IPS-20b (cell line): Measurements from ENCODE around the gene PHKB.

Experiments
- H3K27ac ChIP-seq: one replicate; pipeline ENCODE4 v1.5.1; 2013; ENCODE audit warnings: low read length
- H3K27me3 ChIP-seq: 2 replicates; pipeline ENCODE4 v1.6.1; 2013; ENCODE audit warnings: mild to moderate bottlenecking, low read length, inconsistent platforms; ENCODE audit not compliant: insufficient read depth
- H3K36me3 ChIP-seq: 2 replicates; pipeline ENCODE4 v1.6.1; 2013; ENCODE audit warnings: low read depth, mild to moderate bottlenecking, inconsistent platforms, low read length, moderate library complexity; ENCODE audit not compliant: insufficient read depth
- H3K4me1 ChIP-seq: 2 replicates; pipeline ENCODE4 v1.6.1; 2013; ENCODE audit warnings: mild to moderate bottlenecking, control low read depth, inconsistent platforms, low read length, moderate library complexity; ENCODE audit not compliant: insufficient read depth
- H3K4me3 ChIP-seq: 2 replicates; pipeline ENCODE4 v1.5.1; 2013; ENCODE audit warnings: mild to moderate bottlenecking, low read length, inconsistent platforms
- H3K9ac ChIP-seq: 2 replicates; pipeline ENCODE4 v1.6.1; 2013; ENCODE audit warnings: low read depth, mild to moderate bottlenecking, inconsistent platforms, low read length, moderate library complexity
- H3K9me3 ChIP-seq: 2 replicates; pipeline ENCODE4 v1.6.1; 2013; ENCODE audit warnings: mild to moderate bottlenecking, low read depth, low read length, inconsistent platforms; ENCODE audit not compliant: insufficient read depth

Gene PHKB

GRCh38 chr16:47611848-47612493 lies 150.8 kb downstream of the PHKB start:
- H3K4me3 ChIP-seq: no peak overlapping the region
- no peaks in the 10 kb centered on the region for H3K4me1 ChIP-seq
- H3K27me3 ChIP-seq: no peaks in the 10 kb centered on the region
- no peaks in the 10 kb centered on the region for H3K36me3 ChIP-seq
- H3K9me3 ChIP-seq: no peaks in the 10 kb centered on the region
- no peak overlapping the region for H3K27ac ChIP-seq
- H3K9ac ChIP-seq: no peak overlapping the region

GRCh38 chr16:47612711-47613110 lies 151.6 kb downstream of the PHKB start:
- no peaks in the 10 kb centered on the region for H3K9me3 ChIP-seq
- peaks cover 3% of the 10 kb centered on the region; the same call in 1 of the 2 replicates for H3K4me1 ChIP-seq
- no peaks in the 10 kb centered on the region for H3K36me3 ChIP-seq
- no peak overlapping the region for H3K4me3 ChIP-seq
- no peak overlapping the region for H3K9ac ChIP-seq
- no peak overlapping the region for H3K27ac ChIP-seq
- H3K27me3 ChIP-seq: no peaks in the 10 kb centered on the region

GRCh38 chr16:47613251-47613650 lies 152.1 kb downstream of the PHKB start:
- no peak overlapping the region for H3K4me3 ChIP-seq
- peaks cover 7% of the 10 kb centered on the region; the same call in 1 of the 2 replicates for H3K4me1 ChIP-seq
- no peaks in the 10 kb centered on the region for H3K27me3 ChIP-seq
- H3K9ac ChIP-seq: no peak overlapping the region
- H3K9me3 ChIP-seq: no peaks in the 10 kb centered on the region
- no peak overlapping the region for H3K27ac ChIP-seq
- no peaks in the 10 kb centered on the region for H3K36me3 ChIP-seq

- no peak overlapping the region for H3K9ac ChIP-seq
- H3K4me1 ChIP-seq: peaks cover 7% of the 10 kb centered on the region; the same call in 1 of the 2 replicates
- H3K27ac ChIP-seq: no peak overlapping the region
- no peak overlapping the region for H3K4me3 ChIP-seq
- H3K36me3 ChIP-seq: no peaks in the 10 kb centered on the region
- H3K9me3 ChIP-seq: no peaks in the 10 kb centered on the region
- H3K27me3 ChIP-seq: no peaks in the 10 kb centered on the region
These were observed 156.6 kb downstream of the PHKB start for GRCh38 chr16:47617732-47618131.

GRCh38 chr16:47622451-47623176 lies 161.5 kb downstream of the PHKB start:
- Histone ChIP-seq H3K4me3 (no peak overlapping the region), H3K36me3 (no peaks in the 10 kb centered on the region)

GRCh38 chr16:47624563-47624962 lies 163.4 kb downstream of the PHKB start:
- H3K9ac ChIP-seq: no peak overlapping the region
- H3K4me3 ChIP-seq: no peak overlapping the region
- no peak overlapping the region for H3K27ac ChIP-seq

More at GRCh38 chr16:47622451-47623176, 161.5 kb downstream of the PHKB start:
- no peak overlapping the region for H3K9ac ChIP-seq
- no peaks in the 10 kb centered on the region for H3K9me3 ChIP-seq
- H3K27ac ChIP-seq: no peak overlapping the region
- no peaks in the 10 kb centered on the region for H3K27me3 ChIP-seq
- peaks cover 18% of the 10 kb centered on the region for H3K4me1 ChIP-seq

GRCh38 chr16:47625115-47625567 lies 164.0 kb downstream of the PHKB start:
- Histone ChIP-seq H3K9ac (no peak overlapping the region), H3K36me3 (no peaks in the 10 kb centered on the region)

More at GRCh38 chr16:47624563-47624962, 163.4 kb downstream of the PHKB start:
- H3K9me3 ChIP-seq: no peaks in the 10 kb centered on the region
- peaks cover 14% of the 10 kb centered on the region for H3K4me1 ChIP-seq
- H3K36me3 ChIP-seq: no peaks in the 10 kb centered on the region
- no peaks in the 10 kb centered on the region for H3K27me3 ChIP-seq

GRCh38 chr16:47626246-47626645 lies 165.1 kb downstream of the PHKB start:
- Histone ChIP-seq H3K4me1 (peaks cover 14% of the 10 kb centered on the region), H3K4me3 (no peak overlapping the region), H3K36me3 (no peaks in the 10 kb centered on the region), H3K27me3 (no peaks in the 10 kb centered on the region), H3K9me3 (no peaks in the 10 kb centered on the region), H3K9ac (no peak overlapping the region), H3K27ac (no peak overlapping the region)

More at GRCh38 chr16:47625115-47625567, 164.0 kb downstream of the PHKB start:
- no peaks in the 10 kb centered on the region for H3K9me3 ChIP-seq
- H3K27ac ChIP-seq: no peak overlapping the region
- H3K27me3 ChIP-seq: no peaks in the 10 kb centered on the region
- peaks cover 14% of the 10 kb centered on the region for H3K4me1 ChIP-seq
- no peak overlapping the region for H3K4me3 ChIP-seq

GRCh38 chr16:47627085-47627639 lies 166.0 kb downstream of the PHKB start:
- H3K4me3 ChIP-seq: no peak overlapping the region
- H3K9me3 ChIP-seq: no peaks in the 10 kb centered on the region
- H3K27me3 ChIP-seq: no peaks in the 10 kb centered on the region
- no peak overlapping the region for H3K9ac ChIP-seq
- no peak overlapping the region for H3K27ac ChIP-seq
- peaks cover 14% of the 10 kb centered on the region for H3K4me1 ChIP-seq
- no peaks in the 10 kb centered on the region for H3K36me3 ChIP-seq

- H3K9ac ChIP-seq: no peak overlapping the region
- H3K9me3 ChIP-seq: no peaks in the 10 kb centered on the region
- H3K4me3 ChIP-seq: no peak overlapping the region
- H3K27ac ChIP-seq: no peak overlapping the region
- H3K27me3 ChIP-seq: no peaks in the 10 kb centered on the region
- no peaks in the 10 kb centered on the region for H3K36me3 ChIP-seq
- peaks cover 14% of the 10 kb centered on the region for H3K4me1 ChIP-seq
These were observed 166.6 kb downstream of the PHKB start for GRCh38 chr16:47627721-47628120.

- H3K27me3 ChIP-seq: no peaks in the 10 kb centered on the region
These were observed 170.0 kb downstream of the PHKB start for GRCh38 chr16:47631131-47631530.

GRCh38 chr16:47634126-47634525 lies 173.0 kb downstream of the PHKB start:
- H3K27me3 ChIP-seq: no peaks in the 10 kb centered on the region
- H3K36me3 ChIP-seq: no peaks in the 10 kb centered on the region
- H3K27ac ChIP-seq: no peak overlapping the region
- H3K4me3 ChIP-seq: no peak overlapping the region
- no peaks in the 10 kb centered on the region for H3K4me1 ChIP-seq
- H3K9ac ChIP-seq: no peak overlapping the region
- no peaks in the 10 kb centered on the region for H3K9me3 ChIP-seq

More at GRCh38 chr16:47631131-47631530, 170.0 kb downstream of the PHKB start:
- peaks cover 11% of the 10 kb centered on the region for H3K4me1 ChIP-seq
- H3K27ac ChIP-seq: no peak overlapping the region
- no peaks in the 10 kb centered on the region for H3K9me3 ChIP-seq
- no peaks in the 10 kb centered on the region for H3K36me3 ChIP-seq
- H3K4me3 ChIP-seq: no peak overlapping the region
- H3K9ac ChIP-seq: no peak overlapping the region
